Endothelial cell of umbilical vein (primary cell): Measurements from ENCODE around the gene GLIPR1L1. TPM values are rescaled to one million over a fixed set of nuclear protein-coding genes. Genes with fewer than 3 reads are reported as not detected.

ENCODE experiments used
- BruUV-seq: library from RNA; stranded (reverse); fragments of 400-500 nt; replicated peaks from 2 replicates; lab custom pipeline; 2021; lab: Mats Ljungman, UMichigan
- CTCF ChIA-PET: fragments of 300-600, 350-600 bp; sonication (Branson Sonifier 250); formaldehyde crosslinking; loops from one replicate; lab custom pipeline; 2021; ENCODE audit warnings: antibody characterized with exemption, inconsistent platforms; lab: Charles Lee
- POLR2A ChIA-PET: fragments of 300-600, 350-600 bp; sonication (Branson Sonifier 250); formaldehyde crosslinking; loops from one replicate; lab custom pipeline; 2021; ENCODE audit warnings: antibody characterized with exemption, inconsistent platforms; lab: Charles Lee
- DNase-seq: peaks from one replicate; pipeline ENCODE4 v3.0.0-alpha.2; 2011; ENCODE audit warnings: low read depth, low spot score
- FAIRE-seq: peaks from 2 replicates; lab custom pipeline; 2011; peaks lifted over from hg19 to GRCh38; lab: Jason Lieb, UNC
- H2AFZ ChIP-seq: 2 replicates; pipeline ENCODE4 v1.6.0; 2012; ENCODE audit warnings: low read depth, low read length, control low read depth, inconsistent platforms
- H3K27ac ChIP-seq: 2 replicates; pipeline ENCODE4 v1.5.1; 2011; ENCODE audit warnings: low read depth, mild to moderate bottlenecking, control low read depth, low read length, moderate library complexity; ENCODE audit not compliant: insufficient read depth
- H3K27me3 ChIP-seq, 2 experiments: 2 replicates each; pipeline versions ENCODE4 v1.6.0 to v1.6.1; 2011; ENCODE audit warnings: low read length in 2 of 2, mixed read lengths in 1 of 2; ENCODE audit not compliant: control insufficient read depth in 2 of 2, insufficient read depth in 2 of 2
- H3K36me3 ChIP-seq, 2 experiments: 2 replicates in 1 of 2; 3 replicates in 1 of 2; pipeline ENCODE4 v1.5.1; 2011; ENCODE audit warnings: low read length in 2 of 2, mild to moderate bottlenecking in 1 of 2, moderate library complexity in 1 of 2; ENCODE audit not compliant: control insufficient read depth in 2 of 2, insufficient read depth in 2 of 2; ENCODE audit errors: extremely low read depth in 1 of 2
- H3K4me1 ChIP-seq: 3 replicates; pipeline ENCODE4 v1.5.1; 2011; ENCODE audit warnings: mild to moderate bottlenecking, low read length; ENCODE audit not compliant: control insufficient read depth, insufficient read depth; ENCODE audit errors: extremely low read depth
- H3K4me2 ChIP-seq: 2 replicates; pipeline ENCODE4 v1.6.1; 2011; ENCODE audit warnings: low read length, control low read depth, mixed read lengths; ENCODE audit not compliant: insufficient read depth
- H3K4me3 ChIP-seq, 3 experiments: fragments of 200-600 bp in 1 of 3; sonication (generic), shearing (Covaris generic) in 1 of 3; replicated peaks in 1 of 3; 2 replicates each; pipeline ENCODE4 v1.5.1; 2011 to 2016; ENCODE audit warnings: control low read depth in 3 of 3, low read length in 3 of 3, mild to moderate bottlenecking in 2 of 3, inconsistent platforms in 1 of 3, low read depth in 1 of 3, moderate library complexity in 1 of 3; ENCODE audit not compliant: insufficient read depth in 1 of 3
- H3K79me2 ChIP-seq: 2 replicates; pipeline ENCODE4 v1.6.0; 2012; ENCODE audit warnings: low read length, inconsistent platforms; ENCODE audit not compliant: control insufficient read depth, insufficient read depth
- H3K9ac ChIP-seq: replicated peaks from 2 replicates; pipeline ENCODE3; 2011; ENCODE audit warnings: low read length, control low read depth; ENCODE audit not compliant: insufficient read depth; ENCODE audit errors: extremely low read depth
- H3K9me1 ChIP-seq: replicated peaks from 3 replicates; pipeline ENCODE4 v1.6.0; 2011; ENCODE audit warnings: mild to moderate bottlenecking, low read length; ENCODE audit not compliant: control insufficient read depth, insufficient read depth; ENCODE audit errors: extremely low read depth
- H3K9me3 ChIP-seq: replicated peaks from 2 replicates; pipeline ENCODE4 v1.5.1; 2012; ENCODE audit warnings: low read length, inconsistent platforms; ENCODE audit not compliant: control insufficient read depth, insufficient read depth
- H4K20me1 ChIP-seq: replicated peaks from 2 replicates; pipeline ENCODE3; 2011; ENCODE audit warnings: mild to moderate bottlenecking, low read length; ENCODE audit not compliant: control insufficient read depth, insufficient read depth; ENCODE audit errors: extremely low read depth
- EZH2 ChIP-seq: IDR thresholded peaks from 2 replicates; pipeline ENCODE4 v1.6.1; 2012; ENCODE audit warnings: borderline replicate concordance, low read depth, mild to moderate bottlenecking, moderate library complexity, low read length, inconsistent platforms; ENCODE audit not compliant: severe bottlenecking
- FOS ChIP-seq: IDR thresholded peaks from 2 replicates; pipeline ENCODE4 v1.6.1; 2011; ENCODE audit warnings: mild to moderate bottlenecking, low read length, moderate library complexity, borderline replicate concordance; ENCODE audit not compliant: insufficient read depth
- GATA2 ChIP-seq: IDR thresholded peaks from 2 replicates; pipeline ENCODE4 v1.7.0; 2011; ENCODE audit warnings: low read depth, mild to moderate bottlenecking, moderate library complexity, mixed read lengths, low read length; ENCODE audit not compliant: insufficient read length, insufficient read depth
- JUN ChIP-seq: IDR thresholded peaks from 2 replicates; pipeline ENCODE4 v1.6.1; 2011; ENCODE audit warnings: borderline replicate concordance, low read depth; ENCODE audit not compliant: insufficient read length, insufficient read depth
- MYC ChIP-seq: IDR thresholded peaks from one replicate; pipeline ENCODE4 v1.6.1; 2011; ENCODE audit warnings: mild to moderate bottlenecking, low read depth, low read length
- POLR2A ChIP-seq: IDR thresholded peaks from 2 replicates; pipeline ENCODE4 v1.6.1; 2012; ENCODE audit warnings: low read depth, mild to moderate bottlenecking, control low read depth, low read length
- POLR2AphosphoS5 ChIP-seq: IDR thresholded peaks from 2 replicates; pipeline ENCODE4 v1.6.1; 2012; ENCODE audit warnings: low read depth, mild to moderate bottlenecking, control low read depth, low read length, moderate library complexity; ENCODE audit not compliant: insufficient read depth
- dilution Hi-C: fragments of 300-500 bp; cut with MboI; formaldehyde crosslinking; loops from one replicate; pipeline ENCODE4 v1.15.0; 2019; ENCODE audit warnings: low sequenced_read_pairs; ENCODE audit not compliant: extremely low pct_ligation_motif_present
- intact Hi-C: fragments of 100-400 bp; cut with micrococcal nuclease; formaldehyde crosslinking; loops from one replicate; pipeline ENCODE4 v1.10.0; 2022
- polyA plus RNA-seq, 4 experiments: library from polyadenylated mRNA; depleted of rRNA in 3 of 4; stranded (reverse) in 3 of 4; unstranded in 1 of 4; fragments of >200 nt; gene quantifications; 2 replicates each; pipeline versions ENCODE4 v1.2.1 to v1.2.3, GENCODE V29; 2011 to 2012; ENCODE audit warnings: missing spikeins in 1 of 4
- total RNA-seq: library from RNA; stranded (reverse); gene quantifications from 2 replicates; pipeline ENCODE4 v1.2.3, GENCODE V29; 2021
- TF ChIP-seq, protein P1 (sequence below), 2 donors: IDR thresholded peaks; 1 replicate in 1 of 2; 2 replicates in 1 of 2; pipeline ENCODE4 v1.5.1; 2011; ENCODE audit warnings: low read length in 2 of 2, mild to moderate bottlenecking in 2 of 2, moderate library complexity in 2 of 2, control low read depth in 1 of 2, inconsistent platforms in 1 of 2, low read depth in 1 of 2; ENCODE audit not compliant: insufficient read depth in 1 of 2; ENCODE audit errors: extremely low read depth in 1 of 2
- TF ChIP-seq, protein P2 (sequence below): IDR thresholded peaks from 2 replicates; pipeline ENCODE4 v1.6.1; 2011; ENCODE audit not compliant: insufficient read depth, insufficient read length

Gene GLIPR1L1
- total and polyA plus RNA-seq, 2 donors (not counting 3 experiments of a cell fraction or from before 2014, with no cell fraction given), result not detected

DNA sequence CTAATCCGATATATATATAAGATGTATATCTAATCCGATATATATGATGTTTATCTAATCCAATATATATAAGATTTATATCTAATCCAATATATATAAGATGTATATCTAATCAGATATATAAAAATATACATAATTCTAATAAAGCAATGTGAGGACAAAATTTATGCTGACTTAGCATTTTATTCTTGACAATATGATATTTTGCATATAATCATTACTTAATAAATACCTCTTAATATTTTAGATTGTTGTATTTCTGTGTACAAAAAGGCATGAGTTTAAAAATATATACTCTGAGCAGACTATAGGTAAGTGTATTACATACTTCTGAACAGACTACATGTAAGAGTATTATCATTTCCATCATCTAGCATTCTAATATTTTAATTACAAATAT, 75.4 kb downstream of the GLIPR1L1 start:
- H2AFZ ChIP-seq, result no peak overlapping the region
- no peaks in the 10 kb centered on the region for H3K36me3 ChIP-seq
- ChIA-PET CTCF (no interaction called here), POLR2A (no interaction called here)
- FAIRE-seq (no peak), DNase-seq (no peak)
- no peaks in the 10 kb centered on the region for H3K4me1 ChIP-seq
- H4K20me1 ChIP-seq, result no peaks in the 10 kb centered on the region
- H3K79me2 ChIP-seq, result no peaks in the 10 kb centered on the region
- H3K27me3 ChIP-seq, result no peaks in the 10 kb centered on the region
- no peaks in the 10 kb centered on the region for H3K9me3 ChIP-seq
- no peak overlapping the region for H3K27ac ChIP-seq
- no TSS peak for BruUV-seq
- dilution Hi-C loops (no loop called here), intact Hi-C loops (no loop called here)
- no peak overlapping the region for H3K9ac ChIP-seq
- TF ChIP-seq JUN (no peak), POLR2A (no peak), POLR2AphosphoS5 (no peak), GATA2 (no peak), MYC (no peak)
- TF ChIP-seq, protein P1, sequence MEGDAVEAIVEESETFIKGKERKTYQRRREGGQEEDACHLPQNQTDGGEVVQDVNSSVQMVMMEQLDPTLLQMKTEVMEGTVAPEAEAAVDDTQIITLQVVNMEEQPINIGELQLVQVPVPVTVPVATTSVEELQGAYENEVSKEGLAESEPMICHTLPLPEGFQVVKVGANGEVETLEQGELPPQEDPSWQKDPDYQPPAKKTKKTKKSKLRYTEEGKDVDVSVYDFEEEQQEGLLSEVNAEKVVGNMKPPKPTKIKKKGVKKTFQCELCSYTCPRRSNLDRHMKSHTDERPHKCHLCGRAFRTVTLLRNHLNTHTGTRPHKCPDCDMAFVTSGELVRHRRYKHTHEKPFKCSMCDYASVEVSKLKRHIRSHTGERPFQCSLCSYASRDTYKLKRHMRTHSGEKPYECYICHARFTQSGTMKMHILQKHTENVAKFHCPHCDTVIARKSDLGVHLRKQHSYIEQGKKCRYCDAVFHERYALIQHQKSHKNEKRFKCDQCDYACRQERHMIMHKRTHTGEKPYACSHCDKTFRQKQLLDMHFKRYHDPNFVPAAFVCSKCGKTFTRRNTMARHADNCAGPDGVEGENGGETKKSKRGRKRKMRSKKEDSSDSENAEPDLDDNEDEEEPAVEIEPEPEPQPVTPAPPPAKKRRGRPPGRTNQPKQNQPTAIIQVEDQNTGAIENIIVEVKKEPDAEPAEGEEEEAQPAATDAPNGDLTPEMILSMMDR (IDR thresholded peaks at IDR 0.05; ENCODE audit: extremely low read depth in 1 of 2, insufficient read depth in 1 of 2, low read depth in 1 of 2, low read length in 2 of 2), result no peak
- no peak overlapping the region for H3K4me3 ChIP-seq
- H3K9me1 ChIP-seq, result no peaks in the 10 kb centered on the region
- no peak overlapping the region for H3K4me2 ChIP-seq

DNA sequence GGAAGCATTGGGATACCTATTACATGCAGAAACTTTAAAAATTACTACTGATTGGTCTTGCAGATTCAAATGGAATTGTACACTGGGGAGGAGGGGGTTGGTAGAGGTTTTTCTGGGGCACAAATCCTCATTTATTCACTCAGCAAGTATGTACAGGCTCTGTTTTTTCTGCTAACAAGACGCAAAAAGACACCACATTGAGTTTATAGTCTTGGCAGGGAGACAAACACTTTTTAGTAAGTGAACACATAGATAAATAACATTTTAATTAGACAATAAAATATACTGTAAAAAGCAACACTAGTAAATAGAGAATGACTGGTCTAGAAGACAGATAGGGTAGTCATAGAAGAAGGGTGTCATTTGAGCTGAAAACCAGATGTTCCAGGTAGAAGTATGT, 80.2 kb downstream of the GLIPR1L1 start:
- no peak overlapping the region for H3K9ac ChIP-seq
- no peaks in the 10 kb centered on the region for H3K4me1 ChIP-seq
- TF ChIP-seq MYC (no peak), FOS (no peak), JUN (no peak), EZH2 (no peak), POLR2AphosphoS5 (no peak), POLR2A (no peak), GATA2 (no peak)
- TF ChIP-seq, protein P1 (IDR thresholded peaks at IDR 0.05; ENCODE audit: extremely low read depth in 1 of 2, insufficient read depth in 1 of 2, low read depth in 1 of 2, low read length in 2 of 2), result no peak
- TF ChIP-seq, protein P2, sequence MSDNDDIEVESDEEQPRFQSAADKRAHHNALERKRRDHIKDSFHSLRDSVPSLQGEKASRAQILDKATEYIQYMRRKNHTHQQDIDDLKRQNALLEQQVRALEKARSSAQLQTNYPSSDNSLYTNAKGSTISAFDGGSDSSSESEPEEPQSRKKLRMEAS, result no peak
- no peak overlapping the region for H3K4me2 ChIP-seq
- intact Hi-C loops, result no loop called here
- no peak overlapping the region for H3K4me3 ChIP-seq
- H3K9me1 ChIP-seq, result no peaks in the 10 kb centered on the region
- CTCF ChIA-PET, result interaction anchor here (1.2 kb wide), 1 partner anchor 8 kb away, joined by 3 read pairs; no protein-coding TSS in a partner anchor
- DNase-seq (no peak), FAIRE-seq (no peak)
- no peaks in the 10 kb centered on the region for H3K36me3 ChIP-seq
- H3K27ac ChIP-seq, result no peak overlapping the region
- dilution Hi-C loops, result no loop called here
- no peak overlapping the region for H2AFZ ChIP-seq
- peaks cover 0 to 2% of the 10 kb centered on the region in 2 experiments for H3K27me3 ChIP-seq
- H3K9me3 ChIP-seq, result no peaks in the 10 kb centered on the region
- BruUV-seq, result no TSS peak
- POLR2A ChIA-PET, result no interaction called here
- no peaks in the 10 kb centered on the region for H3K79me2 ChIP-seq
- H4K20me1 ChIP-seq, result no peaks in the 10 kb centered on the region
